Keratinocyte (primary cell): ENCODE results near the gene RBFOX1. TPM values are rescaled to one million over a fixed set of nuclear protein-coding genes. Genes with fewer than 3 reads are reported as not detected.

Source experiments
- DNase-seq: peaks from one replicate; pipeline ENCODE4 v3.0.0-alpha.2; 2011; ENCODE audit warnings: low read depth, missing footprints, low spot score
- FAIRE-seq: peaks from 2 replicates; lab custom pipeline; 2011; peaks lifted over from hg19 to GRCh38; lab: Jason Lieb, UNC
- H2AFZ ChIP-seq: 2 replicates; pipeline ENCODE4 v1.6.0; 2012; ENCODE audit warnings: low read length, control low read depth, inconsistent platforms; ENCODE audit not compliant: control insufficient read depth
- H3K27ac ChIP-seq: 2 replicates; pipeline ENCODE4 v1.5.1; 2011; ENCODE audit warnings: low read length; ENCODE audit not compliant: control insufficient read depth, insufficient read depth
- H3K27me3 ChIP-seq: 3 replicates; pipeline ENCODE4 v1.6.0; 2011; ENCODE audit warnings: low read length; ENCODE audit not compliant: control insufficient read depth, insufficient read depth; ENCODE audit errors: extremely low read depth
- H3K36me3 ChIP-seq, 2 experiments: 2 replicates in 1 of 2; 3 replicates in 1 of 2; pipeline ENCODE4 v1.5.1; 2011; ENCODE audit warnings: low read length in 2 of 2, mild to moderate bottlenecking in 1 of 2; ENCODE audit not compliant: control insufficient read depth in 2 of 2, insufficient read depth in 2 of 2; ENCODE audit errors: extremely low read depth in 1 of 2
- H3K4me1 ChIP-seq: 3 replicates; pipeline ENCODE4 v1.5.1; 2011; ENCODE audit warnings: low read length; ENCODE audit not compliant: control insufficient read depth, insufficient read depth; ENCODE audit errors: extremely low read depth
- H3K4me2 ChIP-seq: 3 replicates; pipeline ENCODE4 v1.6.0; 2011; ENCODE audit warnings: low read depth, low read length; ENCODE audit not compliant: control insufficient read depth, insufficient read depth; ENCODE audit errors: extremely low read depth
- H3K4me3 ChIP-seq, 3 experiments: fragments of 200-600 bp in 1 of 3; sonication (generic) in 1 of 3; 2 replicates in 2 of 3; 3 replicates in 1 of 3; pipeline ENCODE4 v1.5.1; 2011 to 2016; ENCODE audit warnings: low read length in 3 of 3, mild to moderate bottlenecking in 3 of 3, control low read depth in 2 of 3, inconsistent platforms in 1 of 3, low read depth in 1 of 3, mixed read lengths in 1 of 3, mixed run types in 1 of 3, moderate library complexity in 1 of 3; ENCODE audit not compliant: control insufficient read depth in 2 of 3, insufficient read depth in 2 of 3; ENCODE audit errors: extremely low read depth in 1 of 3
- H3K79me2 ChIP-seq: 2 replicates; pipeline ENCODE4 v1.6.0; 2012; ENCODE audit warnings: low read length; ENCODE audit not compliant: control insufficient read depth, insufficient read depth
- H3K9ac ChIP-seq: 3 replicates; pipeline ENCODE4 v1.6.0; 2011; ENCODE audit warnings: low read length; ENCODE audit not compliant: control insufficient read depth, insufficient read depth; ENCODE audit errors: extremely low read depth
- H3K9me1 ChIP-seq: 3 replicates; pipeline ENCODE4 v1.6.0; 2011; ENCODE audit warnings: low read length; ENCODE audit not compliant: control insufficient read depth, insufficient read depth; ENCODE audit errors: extremely low read depth
- H3K9me3 ChIP-seq: 2 replicates; pipeline ENCODE4 v1.5.1; 2012; ENCODE audit warnings: low read depth, low read length; ENCODE audit not compliant: control insufficient read depth
- H4K20me1 ChIP-seq: 3 replicates; pipeline ENCODE4 v1.6.0; 2011; ENCODE audit warnings: low read length; ENCODE audit not compliant: control insufficient read depth, insufficient read depth; ENCODE audit errors: extremely low read depth
- CTCF ChIP-seq, 3 experiments: IDR thresholded peaks in 1 of 3; conservative IDR thresholded peaks in 1 of 3; optimal IDR thresholded peaks in 1 of 3; 2 replicates in 2 of 3; 3 replicates in 1 of 3; pipeline versions ENCODE3 to v1.5.1; 2011; ENCODE audit warnings: low read length in 3 of 3, mild to moderate bottlenecking in 3 of 3, moderate library complexity in 2 of 3, control low read depth in 1 of 3, inconsistent platforms in 1 of 3; ENCODE audit not compliant: insufficient read depth in 2 of 3; ENCODE audit errors: extremely low read depth in 1 of 3
- EZH2 ChIP-seq: IDR thresholded peaks from one replicate; pipeline ENCODE4 v1.6.1; 2012; ENCODE audit warnings: inconsistent platforms, mild to moderate bottlenecking, low read length, moderate library complexity
- dilution Hi-C: fragments of 300-500 bp; cut with MboI; formaldehyde crosslinking; loops from one replicate; pipeline ENCODE4 v1.7.0; 2020; ENCODE audit warnings: low sequenced_read_pairs; ENCODE audit not compliant: extremely low pct_ligation_motif_present
- polyA plus RNA-seq, 5 experiments: library from polyadenylated mRNA; depleted of rRNA in 3 of 5; stranded (reverse) in 3 of 5; stranded (forward) in 1 of 5; unstranded in 1 of 5; fragments of >200 nt; gene quantifications; 1 replicate in 1 of 5; 2 replicates in 3 of 5; 3 replicates in 1 of 5; pipeline versions ENCODE4 v1.2.1 to v1.2.3, GENCODE V29; 2011 to 2012; ENCODE audit warnings: missing spikeins in 2 of 5, low read depth in 1 of 5, low replicate concordance in 1 of 5

The RBFOX1 gene
- polyA plus RNA-seq, 1 donor (not counting 4 experiments of a cell fraction or from before 2014, with no cell fraction given): not detected

GRCh38 chr16:7450440-7450839 lies 117.8 kb downstream of the RBFOX1 start:
- H3K36me3 ChIP-seq: no peaks in the 10 kb centered on the region
- no peaks in the 10 kb centered on the region for H4K20me1 ChIP-seq
- no peak overlapping the region for H3K27ac ChIP-seq
- no peaks in the 10 kb centered on the region for H3K79me2 ChIP-seq
- DNase-seq (no peak), FAIRE-seq (no peak)
- H3K27me3 ChIP-seq: no peaks in the 10 kb centered on the region
- H3K9ac ChIP-seq: no peak overlapping the region
- dilution Hi-C loops: no loop called here
- TF ChIP-seq EZH2 (no peak), CTCF (optimal IDR thresholded peaks at IDR 0.05 in 1 of 3, IDR thresholded peaks at IDR 0.05 in 1 of 3, conservative IDR thresholded peaks at IDR 0.05 in 1 of 3; ENCODE audit: extremely low read depth in 1 of 3, insufficient read depth in 2 of 3, low read length in 3 of 3) (no peak)
- no peaks in the 10 kb centered on the region for H3K4me1 ChIP-seq
- H3K4me3 ChIP-seq: no peak overlapping the region
- H3K9me3 ChIP-seq: no peaks in the 10 kb centered on the region
- H3K9me1 ChIP-seq: no peaks in the 10 kb centered on the region
- H3K4me2 ChIP-seq: no peak overlapping the region
- no peak overlapping the region for H2AFZ ChIP-seq

- TF ChIP-seq EZH2 (no peak), CTCF (optimal IDR thresholded peaks at IDR 0.05 in 1 of 3, IDR thresholded peaks at IDR 0.05 in 1 of 3, conservative IDR thresholded peaks at IDR 0.05 in 1 of 3; ENCODE audit: extremely low read depth in 1 of 3, insufficient read depth in 2 of 3, low read length in 3 of 3) (no peak)
- H3K9me1 ChIP-seq: no peaks in the 10 kb centered on the region
- no peak overlapping the region for H3K27ac ChIP-seq
- no peaks in the 10 kb centered on the region for H3K27me3 ChIP-seq
- H3K9me3 ChIP-seq: no peaks in the 10 kb centered on the region
- no peaks in the 10 kb centered on the region for H3K36me3 ChIP-seq
- no peaks in the 10 kb centered on the region for H4K20me1 ChIP-seq
- DNase-seq (no peak), FAIRE-seq (no peak)
- no peak overlapping the region for H3K4me2 ChIP-seq
- H3K9ac ChIP-seq: no peak overlapping the region
- no peaks in the 10 kb centered on the region for H3K4me1 ChIP-seq
- H3K79me2 ChIP-seq: no peaks in the 10 kb centered on the region
- H3K4me3 ChIP-seq: no peak overlapping the region
- dilution Hi-C loops: no loop called here
- no peak overlapping the region for H2AFZ ChIP-seq
Measured at GRCh38 chr16:7452090-7452489, 119.4 kb downstream of the RBFOX1 start.
